Smooth muscle cell (in vitro differentiated cells): ENCODE results near the gene NXN. TPM values are rescaled to one million over a fixed set of nuclear protein-coding genes. Genes with fewer than 3 reads are reported as not detected.
A peak's percentile ranks its signal among the peaks of the same experiment; 100 is the strongest.

ENCODE experiments used
- DNase-seq: peaks from one replicate; lab custom pipeline; 2025; ENCODE audit not compliant: unreplicated experiment; lab: John Stamatoyannopoulos, UW
- H2AFZ ChIP-seq: fragments of 200-600 bp; sonication (generic); 2 replicates; pipeline ENCODE4 v1.6.0; 2016; ENCODE audit warnings: antibody characterized with exemption, low read depth, mild to moderate bottlenecking
- H3F3A ChIP-seq: fragments of 200-600 bp; sonication (generic); 2 replicates; pipeline ENCODE4 v1.6.0; 2017; ENCODE audit warnings: antibody characterized with exemption, low read depth
- H3K27ac ChIP-seq: fragments of 200-600 bp; sonication (generic); 2 replicates; pipeline ENCODE4 v1.5.1; 2016; ENCODE audit warnings: low read depth, mild to moderate bottlenecking
- H3K27me3 ChIP-seq: fragments of 200-600 bp; sonication (generic); 2 replicates; pipeline ENCODE4 v1.6.1; 2016; ENCODE audit warnings: low read depth, mild to moderate bottlenecking
- H3K36me3 ChIP-seq: fragments of 200-600 bp; sonication (generic); 2 replicates; pipeline ENCODE4 v1.5.1; 2016; ENCODE audit warnings: low read depth
- H3K4me1 ChIP-seq: fragments of 200-600 bp; sonication (generic); 2 replicates; pipeline ENCODE4 v1.5.1; 2016; ENCODE audit warnings: low read depth
- H3K4me2 ChIP-seq: fragments of 200-600 bp; sonication (generic); 2 replicates; pipeline ENCODE4 v1.6.0; 2016; ENCODE audit warnings: mild to moderate bottlenecking
- H3K4me3 ChIP-seq: fragments of 200-600 bp; sonication (generic); 2 replicates; pipeline ENCODE4 v1.5.1; 2016; ENCODE audit warnings: mild to moderate bottlenecking
- H3K79me2 ChIP-seq: fragments of 200-600 bp; sonication (generic); 2 replicates; pipeline ENCODE4 v1.6.0; 2016; ENCODE audit warnings: low read depth, mild to moderate bottlenecking
- H3K9ac ChIP-seq: fragments of 200-600 bp; sonication (generic); 2 replicates; pipeline ENCODE4 v1.6.0; 2016; ENCODE audit warnings: low read depth
- H3K9me3 ChIP-seq: fragments of 200-600 bp; sonication (generic); replicated peaks from 2 replicates; pipeline ENCODE4 v1.5.1; 2016; ENCODE audit warnings: low read depth
- H4K20me1 ChIP-seq: fragments of 200-600 bp; sonication (generic); 2 replicates; pipeline ENCODE4 v1.6.0; 2016; ENCODE audit warnings: low read depth
- WGBS: methylation state at CpG from one replicate; pipeline ENCODE4 v1.1.7; 2016; ENCODE audit warnings: low lambda C conversion rate; 5-methylcytosine and 5-hydroxymethylcytosine counted together
- polyA plus RNA-seq: library from polyadenylated mRNA; unstranded; fragments of >200 nt; fragmentation: Nextera tagmentation; extraction: Ambion mirVana; gene quantifications from 2 replicates; pipeline ENCODE4 v1.2.1, GENCODE V29; 2016
- total RNA-seq: library from RNA; depleted of rRNA; stranded (reverse); fragments of >200 nt; gene quantifications from 2 replicates; pipeline ENCODE4 v1.2.3, GENCODE V29; 2014
- TF ChIP-seq, protein P1 (sequence below): fragments of 200-600 bp; sonication (generic); IDR thresholded peaks from 2 replicates; pipeline ENCODE4 v1.5.1; 2017; ENCODE audit warnings: borderline replicate concordance, mild to moderate bottlenecking, antibody characterized with exemption; ENCODE audit not compliant: insufficient read depth, poor library complexity, severe bottlenecking

Gene NXN
- total and polyA plus RNA-seq, 2 experiments from 2014 or later = 58.3 to 78.6 TPM

DNA sequence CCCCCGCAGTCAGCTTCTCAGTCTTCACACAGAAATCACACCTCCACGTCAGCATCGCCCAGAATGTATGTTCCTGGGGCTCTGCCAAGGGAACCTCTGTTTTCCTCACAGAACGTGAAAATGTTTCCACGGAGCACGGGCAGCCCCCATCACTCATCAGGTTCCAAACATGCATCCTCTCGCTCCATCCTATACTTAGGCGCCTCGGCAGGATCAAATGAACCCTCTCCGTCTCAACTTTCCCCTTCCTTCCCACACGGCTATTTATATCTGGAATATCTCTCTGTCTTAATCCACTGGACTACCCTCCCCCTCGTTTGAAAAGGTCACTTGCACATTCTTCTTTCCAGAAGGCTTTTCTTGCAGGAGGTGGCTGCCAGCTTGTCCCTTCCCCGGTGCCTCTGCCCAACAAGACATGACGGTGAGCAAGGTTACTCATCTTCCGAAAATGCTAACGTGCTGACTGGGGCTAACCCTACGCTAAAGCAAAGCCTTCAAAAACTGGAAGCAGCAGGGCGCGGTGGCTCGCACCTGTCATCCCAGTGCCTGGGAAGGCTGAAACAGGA, 21.6 kb downstream of the NXN start:
- DNase-seq = no peak
- no peak overlapping the region for H3K9ac ChIP-seq
- H4K20me1 ChIP-seq = peaks cover 96% of the 10 kb centered on the region
- H3K36me3 ChIP-seq = no peaks in the 10 kb centered on the region
- H3K4me1 ChIP-seq = peaks cover 8% of the 10 kb centered on the region
- peak overlapping the region; percentile 4 for H3K4me2 ChIP-seq
- H3K27me3 ChIP-seq = no peaks in the 10 kb centered on the region
- peaks cover 35% of the 10 kb centered on the region for H3F3A ChIP-seq
- H3K4me3 ChIP-seq = no peak overlapping the region
- H3K27ac ChIP-seq = peak overlapping the region; percentile 18
- H3K79me2 ChIP-seq = peaks cover 81% of the 10 kb centered on the region
- TF ChIP-seq, protein P1, sequence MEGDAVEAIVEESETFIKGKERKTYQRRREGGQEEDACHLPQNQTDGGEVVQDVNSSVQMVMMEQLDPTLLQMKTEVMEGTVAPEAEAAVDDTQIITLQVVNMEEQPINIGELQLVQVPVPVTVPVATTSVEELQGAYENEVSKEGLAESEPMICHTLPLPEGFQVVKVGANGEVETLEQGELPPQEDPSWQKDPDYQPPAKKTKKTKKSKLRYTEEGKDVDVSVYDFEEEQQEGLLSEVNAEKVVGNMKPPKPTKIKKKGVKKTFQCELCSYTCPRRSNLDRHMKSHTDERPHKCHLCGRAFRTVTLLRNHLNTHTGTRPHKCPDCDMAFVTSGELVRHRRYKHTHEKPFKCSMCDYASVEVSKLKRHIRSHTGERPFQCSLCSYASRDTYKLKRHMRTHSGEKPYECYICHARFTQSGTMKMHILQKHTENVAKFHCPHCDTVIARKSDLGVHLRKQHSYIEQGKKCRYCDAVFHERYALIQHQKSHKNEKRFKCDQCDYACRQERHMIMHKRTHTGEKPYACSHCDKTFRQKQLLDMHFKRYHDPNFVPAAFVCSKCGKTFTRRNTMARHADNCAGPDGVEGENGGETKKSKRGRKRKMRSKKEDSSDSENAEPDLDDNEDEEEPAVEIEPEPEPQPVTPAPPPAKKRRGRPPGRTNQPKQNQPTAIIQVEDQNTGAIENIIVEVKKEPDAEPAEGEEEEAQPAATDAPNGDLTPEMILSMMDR = no peak
- 38% methylated on average over 20 of the region's 20 CpGs for WGBS
- H3K9me3 ChIP-seq = no peaks in the 10 kb centered on the region
- no peak overlapping the region for H2AFZ ChIP-seq

DNA sequence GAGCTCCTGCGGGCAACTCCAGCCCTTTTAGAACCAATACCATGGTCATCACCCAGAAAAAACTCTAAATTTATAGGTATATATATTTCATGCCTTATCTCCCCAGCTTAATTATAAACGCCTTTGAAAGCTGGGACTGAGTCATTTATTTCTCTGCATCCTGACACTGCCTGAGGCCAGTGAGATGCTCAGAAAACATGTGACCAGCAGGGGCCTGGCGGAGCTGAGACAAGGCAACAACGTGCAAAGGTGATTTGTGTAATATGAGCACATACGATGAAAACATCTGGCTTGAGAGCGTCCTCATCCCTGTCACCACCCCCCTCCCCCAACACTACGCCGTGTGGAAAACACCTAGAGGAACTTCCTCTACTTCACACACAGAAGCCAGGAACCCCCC, 22.7 kb downstream of the NXN start:
- Histone ChIP-seq H3K36me3 (no peaks in the 10 kb centered on the region), H3K79me2 (peaks cover 70% of the 10 kb centered on the region), H4K20me1 (peaks cover 90% of the 10 kb centered on the region), H3K27ac (peak overlapping the region; percentile 19), H3K4me1 (no peaks in the 10 kb centered on the region), H3K9ac (no peak overlapping the region), H2AFZ (no peak overlapping the region), H3K9me3 (no peaks in the 10 kb centered on the region), H3F3A (peaks cover 38% of the 10 kb centered on the region), H3K4me2 (peak overlapping the region; percentile 8), H3K27me3 (no peaks in the 10 kb centered on the region), H3K4me3 (no peak overlapping the region)
- WGBS = 40% methylated on average over 8 of the region's 8 CpGs
- no peak for DNase-seq
- TF ChIP-seq, protein P1 = no peak

DNA sequence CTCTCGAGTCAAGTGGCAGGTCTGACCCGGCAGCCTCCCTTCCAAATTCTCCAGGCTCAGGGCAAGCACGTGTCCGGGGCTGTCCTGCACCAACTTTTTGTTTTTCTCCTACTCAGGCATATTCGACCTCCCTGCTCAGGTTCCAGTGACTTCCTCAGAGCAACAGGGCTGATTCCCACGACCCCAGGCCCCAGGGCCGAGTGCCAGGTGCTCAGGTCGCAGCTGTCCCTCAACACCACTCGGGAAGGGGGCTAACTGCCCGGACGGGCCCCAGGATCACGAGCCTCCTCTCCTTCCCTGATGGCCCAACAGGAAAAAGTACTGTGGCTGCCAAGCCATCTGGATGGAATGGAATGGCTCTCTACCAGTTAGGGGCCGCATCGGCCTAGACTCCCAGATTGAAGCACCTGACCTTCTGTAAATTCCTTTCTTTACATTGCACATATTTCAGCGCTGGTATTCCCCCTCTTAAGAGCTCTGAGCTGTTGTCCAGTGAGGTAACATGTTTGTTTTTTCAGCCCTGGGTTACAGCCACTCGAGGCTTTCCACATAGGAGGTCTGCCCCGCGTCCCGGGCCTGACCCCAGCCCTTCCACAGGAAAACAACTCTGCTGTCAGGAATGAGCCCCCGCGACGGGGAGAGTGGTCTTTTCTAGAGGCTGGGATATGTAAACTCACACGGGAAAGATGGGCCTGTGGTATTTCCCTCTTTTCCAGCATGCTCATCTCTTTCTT, 25.0 kb downstream of the NXN start:
- H3K27me3 ChIP-seq = no peaks in the 10 kb centered on the region
- no peak overlapping the region for H3K4me3 ChIP-seq
- H3K9ac ChIP-seq = no peak overlapping the region
- DNase-seq = no peak
- H2AFZ ChIP-seq = no peak overlapping the region
- no peak overlapping the region for H3K4me2 ChIP-seq
- peaks cover 38% of the 10 kb centered on the region for H3F3A ChIP-seq
- H3K36me3 ChIP-seq = no peaks in the 10 kb centered on the region
- TF ChIP-seq, protein P1 = no peak
- 62% methylated on average over 23 of the region's 23 CpGs for WGBS
- H3K79me2 ChIP-seq = peaks cover 64% of the 10 kb centered on the region
- H4K20me1 ChIP-seq = peaks cover 80% of the 10 kb centered on the region
- no peak overlapping the region for H3K27ac ChIP-seq
- H3K9me3 ChIP-seq = no peaks in the 10 kb centered on the region
- peaks cover 17% of the 10 kb centered on the region for H3K4me1 ChIP-seq
